NCI-H1105 treated with DMSO at 0.1 percent for 48 hours (cell line): ENCODE data around the gene USP40.

Experiments
- DNase-seq: peaks from one replicate; lab custom pipeline; 2025; lab: John Stamatoyannopoulos, UW

The USP40 gene

GRCh38 chr2:233556881-233557736, 9.5 kb downstream of the USP40 start:
- no peak for DNase-seq

DNA sequence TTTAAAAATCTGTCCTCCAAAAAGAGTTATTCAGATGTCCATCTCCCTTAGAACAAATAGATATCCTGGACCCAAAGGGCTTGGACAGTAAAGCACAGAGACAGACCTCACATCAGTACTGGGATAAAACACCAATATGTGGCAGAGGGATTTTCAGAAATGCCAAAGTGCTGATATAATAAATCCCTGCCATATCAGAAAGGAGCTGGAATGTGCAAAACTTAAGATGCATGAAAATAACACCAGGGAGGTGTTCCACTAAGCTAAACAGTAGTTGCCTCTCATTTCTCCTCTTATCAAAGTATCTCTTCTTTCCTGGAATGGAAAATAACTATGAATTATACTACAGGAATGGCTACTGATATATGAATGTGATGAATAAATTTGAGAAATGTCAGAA, 13.2 kb downstream of the USP40 start:
- DNase-seq: no peak

- DNase-seq: no peak
These were observed 15.1 kb downstream of the USP40 start for GRCh38 chr2:233551491-233551890.

DNA sequence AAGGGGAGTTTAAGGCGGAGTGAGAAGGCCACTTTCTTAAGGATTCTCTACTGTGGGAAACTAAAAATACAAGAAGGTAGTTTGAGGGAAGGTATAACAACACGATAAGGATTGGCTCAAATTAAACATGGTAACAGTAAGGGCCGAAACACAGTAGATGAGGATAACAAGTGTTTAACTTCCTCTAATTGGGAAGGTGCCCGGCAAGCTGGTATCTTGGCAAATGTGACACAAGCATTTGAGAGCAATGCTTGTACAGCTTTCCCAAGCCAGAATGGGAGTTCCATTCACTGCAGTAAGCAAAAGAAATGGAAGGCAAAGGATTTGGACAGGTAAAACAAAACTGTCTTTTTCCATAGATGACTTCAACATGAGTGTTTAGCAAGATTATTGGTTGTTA, 19.8 kb downstream of the USP40 start:
- no peak for DNase-seq

GRCh38 chr2:233546101-233546500, 20.5 kb downstream of the USP40 start:
- no peak for DNase-seq

DNA sequence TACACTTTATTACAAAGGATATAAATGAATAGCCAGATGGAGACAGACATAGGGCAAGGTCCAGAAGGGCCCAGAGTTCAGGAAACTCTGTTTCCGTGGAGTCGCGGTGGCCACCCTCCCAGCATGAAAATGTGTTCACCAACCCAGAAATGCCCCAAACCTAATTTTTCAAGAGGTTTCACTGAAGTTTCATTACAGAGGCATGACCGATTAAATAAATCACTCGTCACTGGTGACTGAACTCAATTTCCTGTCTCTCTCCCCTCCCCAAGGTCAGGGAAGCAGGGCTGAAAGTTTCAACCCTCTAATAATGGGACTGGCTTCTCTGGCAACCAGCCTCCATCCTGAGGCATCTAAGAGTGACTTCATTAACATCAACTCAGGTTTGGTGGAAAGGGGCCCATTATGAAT, 22.4 kb downstream of the USP40 start:
- no peak for DNase-seq

DNA sequence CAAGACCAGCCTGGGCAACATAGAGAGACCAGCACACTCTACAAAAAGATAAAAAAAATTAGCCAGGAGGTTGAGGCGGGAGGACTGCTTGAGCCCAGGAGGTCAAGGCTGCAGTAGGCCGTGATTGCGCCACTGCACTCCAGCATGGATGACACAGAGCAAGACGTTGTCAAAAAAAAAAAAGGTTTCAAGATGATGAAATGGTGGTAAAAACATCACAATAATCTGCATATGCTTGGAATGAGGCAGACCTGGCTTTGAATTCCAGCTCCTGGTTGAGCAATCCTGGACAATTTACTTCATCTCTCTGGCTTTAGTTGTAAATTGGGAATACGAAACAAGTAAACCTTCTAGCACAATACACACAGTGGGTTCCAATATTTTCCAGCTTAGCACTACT, 24.1 kb downstream of the USP40 start:
- DNase-seq: no peak

DNA sequence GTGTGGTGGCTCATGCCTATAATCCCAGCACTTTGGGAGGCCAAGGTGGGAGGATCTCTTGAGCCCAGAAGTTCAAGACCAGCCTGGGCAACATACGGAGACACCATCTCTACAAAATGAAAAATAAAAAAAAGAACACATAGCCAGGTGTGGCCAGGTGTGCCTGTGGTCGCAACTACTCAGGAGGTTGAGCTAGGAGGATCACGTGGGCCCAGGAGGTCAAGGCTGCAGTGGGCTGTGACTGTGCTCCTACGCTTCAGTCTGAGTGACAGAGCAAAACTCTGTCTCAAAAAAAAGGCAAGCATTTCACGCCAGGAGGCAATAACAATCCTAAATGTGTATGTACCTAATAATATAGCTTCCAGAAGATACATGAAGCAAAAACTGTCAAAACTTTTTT, 27.8 kb downstream of the USP40 start:
- DNase-seq: no peak

GRCh38 chr2:233535271-233535670, 31.3 kb downstream of the USP40 start:
- DNase-seq: no peak

DNA sequence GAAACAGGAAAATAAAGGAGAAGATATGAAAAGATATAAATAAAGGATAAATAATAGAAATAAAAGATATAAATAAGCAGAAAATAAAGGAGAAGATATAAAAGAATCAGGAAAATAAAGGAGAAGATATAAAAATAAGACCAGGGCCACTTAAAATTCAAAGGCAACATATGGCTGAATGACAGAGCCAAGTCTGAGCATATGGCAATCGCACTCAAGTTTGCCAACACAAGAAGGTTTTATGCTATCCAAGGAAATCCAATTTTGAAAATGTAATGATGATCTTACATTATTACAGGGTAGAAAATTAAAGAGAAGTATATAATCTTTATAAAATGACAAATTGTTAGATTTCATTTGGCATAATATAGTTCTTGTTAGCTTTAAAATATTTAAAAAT, 33.6 kb downstream of the USP40 start:
- no peak for DNase-seq

GRCh38 chr2:233531955-233532354, 34.6 kb downstream of the USP40 start:
- DNase-seq: no peak

DNA sequence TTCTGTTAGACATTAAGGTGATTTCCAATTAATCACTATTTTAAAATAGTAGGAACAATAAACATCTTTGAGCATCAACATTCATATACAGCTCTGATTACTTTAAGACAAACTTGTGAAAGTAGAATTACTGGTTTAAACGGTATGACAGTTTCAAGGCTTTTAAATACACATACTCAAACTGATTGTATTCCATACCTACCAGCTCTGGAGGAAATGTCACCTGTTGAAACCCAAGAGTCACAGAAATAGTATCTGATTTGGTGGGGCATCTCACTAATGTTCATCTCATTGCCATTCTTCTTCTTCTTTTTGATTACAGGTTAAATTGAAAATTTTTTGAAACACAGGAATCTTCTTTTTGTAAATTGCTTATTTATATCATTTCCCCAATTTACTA, 36.2 kb downstream of the USP40 start:
- DNase-seq: no peak

DNA sequence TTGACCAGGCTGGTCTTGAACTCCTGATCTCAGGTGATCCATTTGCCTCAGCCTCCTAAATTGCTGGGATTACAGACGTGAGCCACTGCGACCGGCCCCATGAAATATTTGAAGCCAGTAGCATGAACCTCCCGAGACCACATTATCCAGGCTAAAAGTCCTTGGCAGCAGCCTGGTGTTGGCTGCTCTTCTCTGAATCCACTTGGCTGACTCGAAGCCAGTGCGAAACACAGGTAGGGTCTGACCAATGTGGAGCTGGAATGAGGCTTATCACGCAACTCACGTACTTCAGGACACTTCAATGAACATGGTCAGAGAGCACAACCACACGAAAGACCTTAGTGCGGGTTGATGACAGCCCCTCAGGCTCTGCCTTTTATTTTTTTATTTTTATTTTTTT, 38.4 kb downstream of the USP40 start:
- no peak for DNase-seq

DNA sequence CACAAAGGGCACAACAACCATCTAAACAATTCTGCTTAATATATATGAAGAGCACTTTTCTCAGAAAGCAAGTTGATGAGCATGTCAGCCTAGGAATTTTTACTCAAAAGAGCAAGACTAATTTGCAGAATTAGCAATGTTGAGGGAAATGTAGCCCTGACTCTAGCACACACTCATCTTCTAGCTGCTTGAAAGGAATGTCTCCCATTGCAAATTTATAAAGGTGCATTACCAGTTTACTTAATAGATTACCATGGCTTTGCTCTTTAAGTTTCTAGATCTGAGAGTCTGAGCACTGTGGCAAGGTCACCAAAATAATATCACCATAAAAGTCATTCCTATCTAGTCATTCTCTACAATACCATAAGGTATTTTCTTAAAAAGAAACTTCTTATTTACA, 40.8 kb downstream of the USP40 start:
- no peak for DNase-seq

DNA sequence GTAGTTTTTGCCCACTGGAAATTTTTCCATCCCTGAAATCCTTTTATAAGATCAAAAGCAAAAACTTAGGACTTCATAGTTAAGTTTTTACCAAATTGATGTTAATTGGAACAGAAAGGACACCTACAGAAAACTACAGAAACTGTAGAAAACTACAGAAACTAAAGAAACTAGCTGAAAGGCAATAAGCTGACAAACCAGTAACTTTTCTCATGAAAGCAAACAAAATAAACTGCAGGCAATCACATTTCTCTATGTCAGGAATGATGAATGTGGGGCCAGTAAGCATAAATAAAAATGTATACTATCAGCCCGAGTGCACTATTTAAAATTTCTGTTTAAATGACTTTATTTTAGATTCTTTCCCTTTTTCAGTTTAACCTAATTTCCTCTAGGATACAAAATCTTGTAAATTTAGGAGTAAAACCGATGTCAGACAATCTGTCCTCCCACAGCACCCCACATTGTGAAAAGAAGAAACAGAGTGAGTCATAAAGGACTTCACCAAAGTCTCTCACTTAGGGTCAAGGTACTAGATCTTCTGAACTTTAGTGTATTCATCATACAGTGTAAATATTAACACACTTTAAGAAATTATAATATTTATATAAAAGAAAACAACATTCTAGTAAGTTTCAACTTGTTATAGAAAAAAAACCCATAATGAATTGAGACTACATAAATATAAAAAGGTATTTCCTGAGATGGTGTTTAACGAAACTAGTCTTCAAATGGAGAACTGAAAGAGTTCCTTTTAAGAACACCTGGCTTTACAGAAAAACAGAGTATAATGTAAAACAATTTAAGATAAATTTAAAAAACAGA, 46.6 kb downstream of the USP40 start:
- DNase-seq: no peak

- no peak for DNase-seq
These were observed 52.5 kb downstream of the USP40 start for GRCh38 chr2:233513953-233514655.

DNA sequence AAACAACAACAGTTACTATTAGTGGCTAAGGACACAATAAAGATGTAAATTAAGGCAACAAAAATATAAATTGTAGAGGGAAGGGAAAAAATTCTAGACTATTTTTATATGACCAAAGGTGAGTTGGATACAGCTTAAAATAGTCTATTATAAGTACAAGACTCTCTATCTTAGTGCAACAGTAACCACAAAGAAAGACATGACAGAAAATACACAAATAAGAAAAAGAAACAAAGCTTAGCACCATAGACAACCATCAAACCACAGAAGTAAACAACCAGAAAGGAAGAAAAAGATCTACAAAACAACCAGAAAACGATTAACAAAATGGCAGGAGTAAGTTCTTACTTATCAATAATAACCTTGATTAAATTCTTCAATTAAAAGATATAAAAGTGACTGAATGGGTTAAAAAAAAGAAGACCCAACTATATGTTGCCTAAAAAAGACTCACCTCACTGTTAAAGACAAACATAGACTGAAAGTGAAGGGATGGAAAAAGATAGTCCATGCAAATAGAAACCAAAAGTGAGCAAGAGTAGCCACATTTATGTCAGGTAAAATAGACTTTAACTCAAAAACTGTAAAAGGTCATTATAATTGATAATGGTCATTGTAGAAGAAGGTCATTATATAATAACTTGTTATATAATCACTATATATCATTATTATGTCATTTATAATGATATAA, 62.5 kb downstream of the USP40 start:
- no peak for DNase-seq

- DNase-seq: no peak
These were observed 63.1 kb downstream of the USP40 start for GRCh38 chr2:233503481-233503880.

DNA sequence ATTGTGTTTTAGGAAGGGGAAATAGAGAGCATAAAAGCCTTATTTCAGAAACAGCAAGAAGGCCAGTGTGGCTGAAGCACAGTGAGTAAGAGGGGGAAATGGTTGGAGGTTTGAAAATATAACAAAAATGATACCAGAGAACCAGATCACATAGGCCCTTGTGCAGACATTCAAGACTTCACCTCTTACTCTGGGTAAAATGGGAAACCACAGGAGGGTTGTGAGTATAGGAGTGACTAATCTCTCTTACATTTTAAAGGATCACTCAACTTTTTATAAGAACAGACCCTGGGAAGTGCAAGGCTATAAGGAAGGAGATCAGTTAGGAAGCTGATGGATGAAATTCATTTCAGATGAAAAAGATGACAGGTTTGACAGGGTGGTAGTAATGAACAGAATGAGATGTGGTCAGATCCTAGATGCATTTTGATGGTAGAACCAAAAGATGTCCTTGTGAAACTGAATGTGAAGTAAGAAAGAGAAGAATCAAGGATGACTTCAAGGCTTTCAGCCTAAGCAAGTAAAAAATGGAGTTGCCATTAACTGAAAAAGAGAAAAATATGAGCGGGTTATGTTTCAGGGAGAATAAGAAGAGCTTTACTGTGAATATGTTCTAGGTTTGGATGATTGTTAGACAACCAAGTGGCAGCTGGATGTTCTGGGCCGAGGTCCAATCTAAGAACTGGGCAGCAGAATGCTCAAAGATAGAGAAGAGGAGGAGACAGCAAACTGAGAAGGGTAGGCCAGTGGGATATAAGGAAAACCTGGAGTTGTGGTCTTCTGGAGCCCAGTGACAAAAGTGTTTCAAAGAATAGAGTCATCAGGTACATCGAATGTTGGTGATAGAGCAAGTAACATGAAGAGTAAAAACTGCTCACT, 65.1 kb downstream of the USP40 start:
- no peak for DNase-seq

- DNase-seq: no peak
These were observed 66.7 kb downstream of the USP40 start for GRCh38 chr2:233499928-233500327.

- no peak for DNase-seq
These were observed 68.5 kb downstream of the USP40 start for GRCh38 chr2:233498126-233498525.
